ENCODE measurements around the gene KIRREL1.

DNA sequence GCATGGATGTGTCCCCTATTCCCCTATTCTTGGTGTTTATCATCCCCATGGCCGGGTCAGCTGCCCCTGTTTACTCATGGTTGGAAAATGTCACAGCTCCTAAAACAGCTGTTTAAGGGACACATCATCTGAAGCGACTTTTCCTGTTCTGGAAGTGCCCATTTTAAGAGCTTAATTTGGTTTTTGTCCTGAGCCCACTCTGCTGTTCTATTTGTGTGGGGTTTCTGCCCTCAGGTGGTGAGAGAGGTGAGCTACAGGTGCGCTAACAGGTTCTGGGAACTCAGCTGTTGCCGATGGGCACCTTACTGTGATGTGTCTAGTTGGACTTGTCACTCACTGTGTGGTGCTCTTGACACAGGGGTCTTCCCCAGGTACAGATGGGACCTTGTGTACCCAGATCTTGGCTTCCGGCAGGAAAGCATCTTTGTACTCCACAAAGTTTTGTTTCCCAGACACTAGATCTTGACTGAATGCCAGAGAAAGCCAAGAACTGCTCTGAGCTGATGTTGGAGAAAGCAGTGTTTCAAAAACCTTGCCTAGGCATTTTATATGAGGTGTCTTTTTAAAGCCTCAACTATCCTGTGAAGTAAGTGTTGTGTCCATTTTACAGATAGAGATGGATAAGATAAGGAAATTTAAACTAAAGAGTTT is 128.3 kb downstream of the KIRREL1 start:
- TF ChIP-seq, protein P1, sequence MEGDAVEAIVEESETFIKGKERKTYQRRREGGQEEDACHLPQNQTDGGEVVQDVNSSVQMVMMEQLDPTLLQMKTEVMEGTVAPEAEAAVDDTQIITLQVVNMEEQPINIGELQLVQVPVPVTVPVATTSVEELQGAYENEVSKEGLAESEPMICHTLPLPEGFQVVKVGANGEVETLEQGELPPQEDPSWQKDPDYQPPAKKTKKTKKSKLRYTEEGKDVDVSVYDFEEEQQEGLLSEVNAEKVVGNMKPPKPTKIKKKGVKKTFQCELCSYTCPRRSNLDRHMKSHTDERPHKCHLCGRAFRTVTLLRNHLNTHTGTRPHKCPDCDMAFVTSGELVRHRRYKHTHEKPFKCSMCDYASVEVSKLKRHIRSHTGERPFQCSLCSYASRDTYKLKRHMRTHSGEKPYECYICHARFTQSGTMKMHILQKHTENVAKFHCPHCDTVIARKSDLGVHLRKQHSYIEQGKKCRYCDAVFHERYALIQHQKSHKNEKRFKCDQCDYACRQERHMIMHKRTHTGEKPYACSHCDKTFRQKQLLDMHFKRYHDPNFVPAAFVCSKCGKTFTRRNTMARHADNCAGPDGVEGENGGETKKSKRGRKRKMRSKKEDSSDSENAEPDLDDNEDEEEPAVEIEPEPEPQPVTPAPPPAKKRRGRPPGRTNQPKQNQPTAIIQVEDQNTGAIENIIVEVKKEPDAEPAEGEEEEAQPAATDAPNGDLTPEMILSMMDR (IDR thresholded peaks at IDR 0.05; ENCODE audit: low read length): peak; percentile 90
- no peak for TF ChIP-seq EZH2 (IDR thresholded peaks at IDR 0.05; ENCODE audit: borderline replicate concordance, low read length)
